ENCODE results near the gene CASP2. TPM values are rescaled to one million over a fixed set of nuclear protein-coding genes. Genes with fewer than 3 reads are reported as not detected.

Gene CASP2
- total RNA-seq, 1 experiment from 2014 or later: 13.1 TPM

- no peaks in the 10 kb centered on the region for H3K36me3 ChIP-seq (replicated peaks; ENCODE audit: control insufficient read depth, insufficient read depth, low read length)
- peak; percentile 61 for DNase-seq
- no peaks in the 10 kb centered on the region for H3K27me3 ChIP-seq (ENCODE audit: control insufficient read depth, insufficient read depth, low read length)
- H3K4me3 ChIP-seq (ENCODE audit: insufficient read depth, low read depth, low read length): no peak overlapping the region
These were observed 33.6 kb downstream of the CASP2 start for GRCh38 chr7:143321734-143322133.

- DNase-seq: no peak
- H3K27me3 ChIP-seq (ENCODE audit: control insufficient read depth, insufficient read depth, low read length): no peaks in the 10 kb centered on the region
- no peak overlapping the region for H3K4me3 ChIP-seq (ENCODE audit: insufficient read depth, low read depth, low read length)
- H3K36me3 ChIP-seq (replicated peaks; ENCODE audit: control insufficient read depth, insufficient read depth, low read length): no peaks in the 10 kb centered on the region
These were observed 34.8 kb downstream of the CASP2 start for GRCh38 chr7:143322760-143323633.

GRCh38 chr7:143323653-143324052 is 35.5 kb downstream of the CASP2 start:
- Histone ChIP-seq H3K4me3 (ENCODE audit: insufficient read depth, low read depth, low read length) (no peak overlapping the region), H3K36me3 (replicated peaks; ENCODE audit: control insufficient read depth, insufficient read depth, low read length) (no peaks in the 10 kb centered on the region), H3K27me3 (ENCODE audit: control insufficient read depth, insufficient read depth, low read length) (no peaks in the 10 kb centered on the region)
- peak; percentile 45 for DNase-seq

GRCh38 chr7:143325240-143325639 is 37.1 kb downstream of the CASP2 start:
- DNase-seq: no peak
- H3K36me3 ChIP-seq (replicated peaks; ENCODE audit: control insufficient read depth, insufficient read depth, low read length): no peaks in the 10 kb centered on the region
- H3K4me3 ChIP-seq (ENCODE audit: insufficient read depth, low read depth, low read length): no peak overlapping the region
- H3K27me3 ChIP-seq (ENCODE audit: control insufficient read depth, insufficient read depth, low read length): no peaks in the 10 kb centered on the region

- no peak overlapping the region for H3K4me3 ChIP-seq (ENCODE audit: insufficient read depth, low read depth, low read length)
- H3K27me3 ChIP-seq (ENCODE audit: control insufficient read depth, insufficient read depth, low read length): no peaks in the 10 kb centered on the region
- DNase-seq: no peak
- no peaks in the 10 kb centered on the region for H3K36me3 ChIP-seq (replicated peaks; ENCODE audit: control insufficient read depth, insufficient read depth, low read length)
These were observed 39.8 kb downstream of the CASP2 start for GRCh38 chr7:143327903-143328302.

GRCh38 chr7:143329471-143330170 is 41.5 kb downstream of the CASP2 start:
- Histone ChIP-seq H3K4me3 (ENCODE audit: insufficient read depth, low read depth, low read length) (no peak overlapping the region), H3K36me3 (replicated peaks; ENCODE audit: control insufficient read depth, insufficient read depth, low read length) (no peaks in the 10 kb centered on the region), H3K27me3 (ENCODE audit: control insufficient read depth, insufficient read depth, low read length) (no peaks in the 10 kb centered on the region)
- no peak for DNase-seq

GRCh38 chr7:143331179-143331801 is 43.1 kb downstream of the CASP2 start:
- no peaks in the 10 kb centered on the region for H3K27me3 ChIP-seq (ENCODE audit: control insufficient read depth, insufficient read depth, low read length)
- no peak for DNase-seq
- no peak overlapping the region for H3K4me3 ChIP-seq (ENCODE audit: insufficient read depth, low read depth, low read length)
- H3K36me3 ChIP-seq (replicated peaks; ENCODE audit: control insufficient read depth, insufficient read depth, low read length): no peaks in the 10 kb centered on the region

- Histone ChIP-seq H3K4me3 (ENCODE audit: insufficient read depth, low read depth, low read length) (no peak overlapping the region), H3K36me3 (replicated peaks; ENCODE audit: control insufficient read depth, insufficient read depth, low read length) (no peaks in the 10 kb centered on the region), H3K27me3 (ENCODE audit: control insufficient read depth, insufficient read depth, low read length) (no peaks in the 10 kb centered on the region)
- no peak for DNase-seq
These were observed 46.1 kb downstream of the CASP2 start for GRCh38 chr7:143334244-143334643.

- no peaks in the 10 kb centered on the region for H3K36me3 ChIP-seq (replicated peaks; ENCODE audit: control insufficient read depth, insufficient read depth, low read length)
- DNase-seq: no peak
These were observed 49.1 kb downstream of the CASP2 start for GRCh38 chr7:143337216-143337615.

GRCh38 chr7:143341842-143342241 is 53.7 kb downstream of the CASP2 start:
- Histone ChIP-seq H3K27me3 (ENCODE audit: control insufficient read depth, insufficient read depth, low read length) (peaks cover 11% of the 10 kb centered on the region; the same call in 1 of the 2 replicates), H3K36me3 (replicated peaks; ENCODE audit: control insufficient read depth, insufficient read depth, low read length) (no peaks in the 10 kb centered on the region), H3K4me3 (ENCODE audit: insufficient read depth, low read depth, low read length) (no peak overlapping the region)
- DNase-seq: no peak

More at GRCh38 chr7:143337216-143337615, 49.1 kb downstream of the CASP2 start:
- Histone ChIP-seq H3K27me3 (ENCODE audit: control insufficient read depth, insufficient read depth, low read length) (no peaks in the 10 kb centered on the region), H3K4me3 (ENCODE audit: insufficient read depth, low read depth, low read length) (no peak overlapping the region)

GRCh38 chr7:143343596-143343995 is 55.4 kb downstream of the CASP2 start:
- no peak for DNase-seq
- H3K4me3 ChIP-seq (ENCODE audit: insufficient read depth, low read depth, low read length): no peak overlapping the region
- H3K27me3 ChIP-seq (ENCODE audit: control insufficient read depth, insufficient read depth, low read length): peaks cover 11% of the 10 kb centered on the region; the same call in 1 of the 2 replicates
- no peaks in the 10 kb centered on the region for H3K36me3 ChIP-seq (replicated peaks; ENCODE audit: control insufficient read depth, insufficient read depth, low read length)

- H3K36me3 ChIP-seq (replicated peaks; ENCODE audit: control insufficient read depth, insufficient read depth, low read length): no peaks in the 10 kb centered on the region
- H3K4me3 ChIP-seq (ENCODE audit: insufficient read depth, low read depth, low read length): peak overlapping the region; percentile 28
- peaks cover 11% of the 10 kb centered on the region; the same call in 1 of the 2 replicates for H3K27me3 ChIP-seq (ENCODE audit: control insufficient read depth, insufficient read depth, low read length)
- peak; percentile 91 for DNase-seq
These were observed 57.3 kb downstream of the CASP2 start for GRCh38 chr7:143345428-143345900.

- peaks cover 11% of the 10 kb centered on the region; the same call in 1 of the 2 replicates for H3K27me3 ChIP-seq (ENCODE audit: control insufficient read depth, insufficient read depth, low read length)
- no peak for DNase-seq
- no peak overlapping the region for H3K4me3 ChIP-seq (ENCODE audit: insufficient read depth, low read depth, low read length)
- no peaks in the 10 kb centered on the region for H3K36me3 ChIP-seq (replicated peaks; ENCODE audit: control insufficient read depth, insufficient read depth, low read length)
These were observed 57.9 kb downstream of the CASP2 start for GRCh38 chr7:143346018-143346417.

- Histone ChIP-seq H3K4me3 (ENCODE audit: insufficient read depth, low read depth, low read length) (no peak overlapping the region), H3K36me3 (replicated peaks; ENCODE audit: control insufficient read depth, insufficient read depth, low read length) (no peaks in the 10 kb centered on the region), H3K27me3 (ENCODE audit: control insufficient read depth, insufficient read depth, low read length) (peaks cover 11% of the 10 kb centered on the region; the same call in 1 of the 2 replicates)
- no peak for DNase-seq
These were observed 59.8 kb downstream of the CASP2 start for GRCh38 chr7:143347950-143348349.

Data from H7 (cell line).